SK-N-SH (cell line): ENCODE results near the gene SUMO2. TPM values are rescaled to one million over a fixed set of nuclear protein-coding genes. Genes with fewer than 3 reads are reported as not detected.

ENCODE experiments used
- CTCF ChIA-PET: fragments of 300-600, 350-600 bp; formaldehyde crosslinking; extraction: SDS; loops from one replicate; lab custom pipeline; 2021; lab: Yijun Ruan, JAX
- POLR2A ChIA-PET: fragments of 350-600 bp; sonication (Branson Sonifier 250); formaldehyde crosslinking; extraction: SDS; loops from one replicate; lab custom pipeline; 2020; ENCODE audit warnings: antibody characterized with exemption, inconsistent platforms; lab: Yijun Ruan, JAX
- DNase-seq: peaks from one replicate; pipeline ENCODE4 v3.0.0; 2012
- H2AFZ ChIP-seq: fragments of 200-600 bp; sonication (generic); 2 replicates; pipeline ENCODE4 v1.8.1; 2016; ENCODE audit warnings: antibody characterized with exemption, mild to moderate bottlenecking, low read depth
- H3F3A ChIP-seq: fragments of 200-600 bp; sonication (generic); replicated peaks from 2 replicates; pipeline ENCODE3; 2016; ENCODE audit warnings: antibody characterized with exemption, mild to moderate bottlenecking; ENCODE audit not compliant: insufficient read depth
- H3K27ac ChIP-seq, 2 experiments: fragments of 200-500 bp in 1 of 2; fragments of 200-600 bp in 1 of 2; sonication (Bioruptor generic) in 1 of 2; sonication (generic), shearing (Covaris generic) in 1 of 2; 2 replicates each; pipeline versions ENCODE4 v1.5.1 to v1.6.1; 2014 to 2016; ENCODE audit warnings: low read depth in 2 of 2, inconsistent platforms in 1 of 2, low read length in 1 of 2, mild to moderate bottlenecking in 1 of 2, mixed read lengths in 1 of 2
- H3K27me3 ChIP-seq: fragments of 200-600 bp; sonication (generic), shearing (Covaris generic); 2 replicates; pipeline ENCODE4 v1.6.1; 2016; ENCODE audit warnings: mixed run types; ENCODE audit not compliant: insufficient read depth
- H3K36me3 ChIP-seq, 2 experiments: fragments of 200-500 bp in 1 of 2; fragments of 200-600 bp in 1 of 2; sonication (Bioruptor generic) in 1 of 2; sonication (generic) in 1 of 2; replicated peaks in 1 of 2; 2 replicates each; pipeline versions ENCODE3 to v1.5.1; 2014 to 2016; ENCODE audit warnings: low read length in 1 of 2, mild to moderate bottlenecking in 1 of 2; ENCODE audit not compliant: insufficient read depth in 2 of 2, control insufficient read depth in 1 of 2
- H3K4me1 ChIP-seq, 2 experiments: fragments of 200-500 bp in 1 of 2; fragments of 200-600 bp in 1 of 2; sonication (Bioruptor generic) in 1 of 2; sonication (generic), shearing (Covaris generic) in 1 of 2; 2 replicates each; pipeline versions ENCODE4 v1.5.1 to v1.6.1; 2014 to 2016; ENCODE audit warnings: low read depth in 1 of 2, low read length in 1 of 2, mixed run types in 1 of 2; ENCODE audit not compliant: insufficient read depth in 2 of 2, control insufficient read depth in 1 of 2
- H3K4me2 ChIP-seq: fragments of 200-600 bp; sonication (generic), shearing (Covaris generic); 2 replicates; pipeline ENCODE4 v1.6.1; 2017; ENCODE audit warnings: mixed run types
- H3K4me3 ChIP-seq, 2 experiments: fragments of 200-500 bp in 1 of 2; fragments of 200-600 bp in 1 of 2; sonication (Bioruptor generic) in 1 of 2; sonication (generic), shearing (Covaris generic) in 1 of 2; 2 replicates each; pipeline versions ENCODE4 v1.5.1 to v1.8.1; 2014 to 2016; ENCODE audit warnings: low read depth in 2 of 2, inconsistent platforms in 1 of 2, low read length in 1 of 2, mild to moderate bottlenecking in 1 of 2, mixed read lengths in 1 of 2, moderate library complexity in 1 of 2
- H3K79me2 ChIP-seq: fragments of 200-600 bp; sonication (generic); 2 replicates; pipeline ENCODE4 v1.8.1; 2017; ENCODE audit warnings: mild to moderate bottlenecking; ENCODE audit not compliant: insufficient read depth
- H3K9ac ChIP-seq: fragments of 200-600 bp; sonication (generic); 2 replicates; pipeline ENCODE4 v1.6.1; 2017; ENCODE audit warnings: mixed run types
- H3K9me2 ChIP-seq: fragments of 200-600 bp; sonication (generic); 2 replicates; pipeline ENCODE4 v1.6.1; 2017; ENCODE audit warnings: mixed run types
- H3K9me3 ChIP-seq: fragments of 200-600 bp; sonication (generic); 2 replicates; pipeline ENCODE4 v1.6.1; 2017; ENCODE audit warnings: mixed run types, mild to moderate bottlenecking, moderate library complexity
- H4K20me1 ChIP-seq: fragments of 200-600 bp; sonication (generic); 2 replicates; pipeline ENCODE4 v1.6.1; 2017; ENCODE audit warnings: mild to moderate bottlenecking, mixed run types; ENCODE audit not compliant: insufficient read depth
- GABPA ChIP-seq: IDR thresholded peaks from 2 replicates; pipeline ENCODE4 v1.4.0; 2012; ENCODE audit warnings: low read depth, mild to moderate bottlenecking
- NRF1 ChIP-seq: IDR thresholded peaks from 2 replicates; pipeline ENCODE4 v1.6.1; 2012; ENCODE audit warnings: low read depth, mild to moderate bottlenecking, low read length
- RAD21 ChIP-seq: IDR thresholded peaks from 2 replicates; pipeline ENCODE4 v1.6.1; 2012; ENCODE audit warnings: mild to moderate bottlenecking, low read length
- SIN3A ChIP-seq: IDR thresholded peaks from 2 replicates; pipeline ENCODE4 v1.6.1; 2012; ENCODE audit warnings: low read depth, mild to moderate bottlenecking, low read length, moderate library complexity, borderline replicate concordance
- SMC3 ChIP-seq: IDR thresholded peaks from 2 replicates; pipeline ENCODE4 v1.6.1; 2012; ENCODE audit warnings: low read depth, low read length, improper control_type of control experiment
- TAF1 ChIP-seq: IDR thresholded peaks from 2 replicates; pipeline ENCODE4 v1.6.1; 2012; ENCODE audit warnings: low read depth, mild to moderate bottlenecking, low read length, moderate library complexity, borderline replicate concordance
- USF1 ChIP-seq: IDR thresholded peaks from 2 replicates; pipeline ENCODE4 v1.4.0; 2012; ENCODE audit warnings: low read depth, borderline replicate concordance
- USF2 ChIP-seq: fragments of 150-350 bp; IDR thresholded peaks from 2 replicates; pipeline ENCODE4 v1.6.1; 2017; ENCODE audit warnings: antibody characterized with exemption, low read length, low read depth, borderline replicate concordance
- ZBTB33 ChIP-seq: IDR thresholded peaks from 2 replicates; pipeline ENCODE4 v1.4.0; 2012; ENCODE audit warnings: low read depth, borderline replicate concordance
- WGBS: methylation state at CpG from one replicate; pipeline ENCODE4 v1.1.6; 2017; ENCODE audit warnings: low lambda C conversion rate; 5-methylcytosine and 5-hydroxymethylcytosine counted together
- polyA plus RNA-seq, 3 experiments: library from polyadenylated mRNA; depleted of rRNA; stranded (reverse); fragments of >200 nt; gene quantifications; 2 replicates each; pipeline ENCODE4 v1.2.3, GENCODE V29; 2012

The SUMO2 gene
- polyA plus RNA-seq, 1 of the 3 experiments (the other 2 are of a cell fraction), result 114 TPM

- TF ChIP-seq USF2, result no peak
Observed at GRCh38 chr17:75124041-75124818, 58.5 kb downstream of the SUMO2 start (continued).

GRCh38 chr17:75118307-75118706 lies 64.5 kb downstream of the SUMO2 start:
- no peak overlapping the region for H2AFZ ChIP-seq
- peaks cover 11% of the 10 kb centered on the region; the same call in 1 of the 2 replicates for H3K79me2 ChIP-seq
- H4K20me1 ChIP-seq, result no peaks in the 10 kb centered on the region
- TF ChIP-seq SMC3 (no peak), GABPA (no peak), SIN3A (no peak), NRF1 (no peak), RAD21 (no peak), ZBTB33 (no peak), TAF1 (no peak), USF1 (no peak)
- peaks cover 0 to 9% of the 10 kb centered on the region in 2 experiments; a peak in 1 of 4 replicates for H3K4me1 ChIP-seq
- no peaks in the 10 kb centered on the region for H3K9me3 ChIP-seq
- no peak overlapping the region for H3K27ac ChIP-seq
- no peak overlapping the region for H3K9ac ChIP-seq
- peaks cover 8% of the 10 kb centered on the region for H3F3A ChIP-seq
- no peak for DNase-seq
- H3K9me2 ChIP-seq, result no peaks in the 10 kb centered on the region
- H3K4me3 ChIP-seq, result no peak overlapping the region
- ChIA-PET POLR2A (no interaction called here), CTCF (interaction anchor here (0.6 to 11.4 kb wide), 5 partner anchors 12 to 201 kb away, joined by 5 to 422 read pairs (median 9); partner anchors contain the start of genes NT5C and NUP85)
- H3K27me3 ChIP-seq, result no peaks in the 10 kb centered on the region
- H3K4me2 ChIP-seq, result no peak overlapping the region
- 94% methylated on average over 14 of the region's 14 CpGs for WGBS
- peaks cover 0 to 9% of the 10 kb centered on the region in 2 experiments for H3K36me3 ChIP-seq
